Measurements from ENCODE around the gene CCDC15. TPM values are rescaled to one million over a fixed set of nuclear protein-coding genes. Genes with fewer than 3 reads are reported as not detected.
A peak's percentile ranks its signal among the peaks of the same experiment; 100 is the strongest.

Gene CCDC15
- total RNA-seq, 1 experiment from 2014 or later, result 1.5 TPM

DNA sequence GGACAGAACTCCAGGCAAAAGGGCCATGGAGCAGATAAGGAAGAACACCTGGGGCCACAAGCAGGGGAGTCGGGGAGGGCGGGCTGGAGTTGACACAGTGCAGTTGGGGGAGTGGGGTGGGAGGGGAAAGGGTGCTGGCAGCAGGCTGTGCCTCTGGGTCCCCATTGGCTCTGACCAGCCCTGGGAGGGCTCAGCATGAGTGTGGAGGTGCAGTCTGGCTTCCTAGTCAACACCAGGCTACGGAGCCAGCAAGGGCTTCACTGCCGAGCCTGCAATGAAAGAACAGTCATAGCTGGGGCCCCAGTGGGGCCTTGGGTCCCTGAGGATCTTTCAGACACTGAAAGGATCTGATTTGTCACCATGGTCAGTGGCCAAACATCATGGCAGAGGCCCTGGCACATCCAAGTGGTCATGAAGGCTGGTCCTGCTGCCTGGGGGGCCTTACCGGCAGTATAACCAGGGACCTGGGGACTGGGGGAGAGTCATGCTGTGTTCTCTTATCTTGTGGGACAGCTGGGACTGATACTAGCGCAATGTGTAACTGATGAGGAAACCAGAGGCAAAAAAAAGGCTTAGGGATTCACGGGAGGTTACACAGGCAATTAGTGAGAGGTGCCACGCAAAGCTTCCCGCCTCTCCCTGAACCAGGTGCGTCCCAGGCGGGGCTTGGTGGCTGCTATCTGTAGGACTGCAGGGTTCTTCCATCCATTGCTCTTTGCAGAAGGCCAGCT, 120.7 kb downstream of the CCDC15 start:
- no peak for DNase-seq (ENCODE audit: low read depth)
- in situ Hi-C loops (cut with HindIII; ENCODE audit: low pct_unique_long_range_greater_than_20kb, low sequenced_read_pairs), result no loop called here

DNA sequence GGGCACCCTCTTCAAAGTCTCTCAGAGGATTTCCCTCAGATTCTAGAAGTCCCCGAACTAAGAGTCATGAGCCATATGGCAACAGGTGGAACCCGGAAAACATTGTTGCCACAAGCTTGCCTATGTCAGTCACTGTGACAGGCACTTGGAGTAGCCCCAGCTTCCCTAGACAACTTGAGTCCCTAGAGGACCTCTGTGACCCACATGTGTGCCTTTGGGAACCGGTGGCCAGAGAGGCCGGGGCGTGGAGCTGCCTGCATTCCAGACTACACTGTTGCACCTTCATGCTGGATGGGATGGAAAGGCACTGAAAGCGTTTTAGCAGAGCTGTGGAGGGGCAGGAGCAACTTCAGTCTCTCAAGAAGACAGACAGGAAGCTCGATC, 121.2 kb downstream of the CCDC15 start:
- in situ Hi-C loops (cut with HindIII; ENCODE audit: low pct_unique_long_range_greater_than_20kb, low sequenced_read_pairs), result no loop called here
- DNase-seq (ENCODE audit: low read depth), result no peak

DNA sequence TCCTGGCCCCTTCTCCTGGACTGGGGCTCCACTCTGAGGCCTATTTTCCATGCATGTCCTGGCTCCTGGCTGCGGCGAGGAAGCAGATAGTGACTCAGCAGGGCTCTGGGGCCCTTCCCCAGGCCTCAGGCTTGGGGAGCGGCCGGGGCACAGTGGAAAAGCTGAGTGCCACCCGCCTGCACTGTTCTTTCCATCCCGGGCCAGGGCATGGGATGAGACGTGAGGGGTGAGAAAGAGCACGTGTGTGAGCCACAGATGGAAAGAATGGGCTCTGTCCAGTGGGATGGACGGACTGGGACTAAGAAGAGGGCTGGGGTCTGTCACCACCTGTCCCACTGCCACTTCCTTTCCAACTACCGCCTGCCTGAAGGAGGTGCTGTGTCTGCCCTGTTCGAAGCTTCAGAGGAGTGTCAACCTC, 121.9 kb downstream of the CCDC15 start:
- in situ Hi-C loops (cut with HindIII; ENCODE audit: low pct_unique_long_range_greater_than_20kb, low sequenced_read_pairs), result no loop called here
- no peak for DNase-seq (ENCODE audit: low read depth)

DNA sequence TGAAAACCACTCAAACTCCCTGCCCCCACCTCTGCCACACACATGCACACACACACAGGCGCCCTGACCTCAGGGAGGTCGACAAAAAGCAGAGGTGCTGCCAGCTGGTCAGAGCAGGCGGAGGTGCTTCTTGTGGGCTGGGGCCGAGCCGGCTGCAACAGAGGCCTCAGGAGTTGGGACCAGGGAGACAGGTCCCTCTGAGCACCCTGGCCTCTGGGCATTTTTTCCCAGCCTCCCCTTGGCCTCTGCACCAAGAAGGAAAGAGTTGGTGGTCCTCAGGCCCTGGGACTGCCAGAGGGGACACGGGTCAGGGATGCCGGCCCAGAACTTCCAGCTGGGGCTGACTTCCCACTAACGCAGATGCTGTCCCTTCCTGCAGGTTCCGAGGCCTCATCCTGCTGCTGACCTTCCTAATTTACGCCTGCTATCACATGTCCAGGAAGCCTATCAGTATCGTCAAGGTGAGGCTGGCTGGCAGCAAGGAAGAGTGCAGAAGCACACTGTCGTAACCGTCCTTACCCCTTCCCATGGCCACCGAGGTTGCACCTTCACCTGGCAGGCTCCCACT, 122.5 kb downstream of the CCDC15 start:
- in situ Hi-C loops (cut with HindIII; ENCODE audit: low pct_unique_long_range_greater_than_20kb, low sequenced_read_pairs), result no loop called here
- no peak for DNase-seq (ENCODE audit: low read depth)

DNA sequence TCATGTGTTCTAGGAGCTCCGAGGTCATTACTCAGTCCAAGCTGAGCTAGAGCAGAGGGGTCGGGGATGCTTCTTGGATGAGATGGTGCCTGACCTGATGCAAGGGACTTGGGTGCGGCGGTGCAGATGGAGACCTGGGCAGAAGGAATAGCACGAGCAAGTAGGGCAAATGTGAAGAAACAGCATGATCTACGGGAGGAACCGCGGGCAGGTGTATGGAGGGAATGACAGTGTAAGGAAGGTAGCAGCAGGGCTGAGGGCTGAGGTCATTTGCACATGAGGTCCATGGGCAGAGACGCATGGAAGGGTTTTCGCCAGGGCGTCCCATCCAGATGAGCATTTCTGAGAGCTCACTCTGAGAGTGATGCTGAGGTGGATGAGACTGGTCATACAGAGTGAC, 124.0 kb downstream of the CCDC15 start:
- no peak for DNase-seq (ENCODE audit: low read depth)
- in situ Hi-C loops (cut with HindIII; ENCODE audit: low pct_unique_long_range_greater_than_20kb, low sequenced_read_pairs), result no loop called here

DNA sequence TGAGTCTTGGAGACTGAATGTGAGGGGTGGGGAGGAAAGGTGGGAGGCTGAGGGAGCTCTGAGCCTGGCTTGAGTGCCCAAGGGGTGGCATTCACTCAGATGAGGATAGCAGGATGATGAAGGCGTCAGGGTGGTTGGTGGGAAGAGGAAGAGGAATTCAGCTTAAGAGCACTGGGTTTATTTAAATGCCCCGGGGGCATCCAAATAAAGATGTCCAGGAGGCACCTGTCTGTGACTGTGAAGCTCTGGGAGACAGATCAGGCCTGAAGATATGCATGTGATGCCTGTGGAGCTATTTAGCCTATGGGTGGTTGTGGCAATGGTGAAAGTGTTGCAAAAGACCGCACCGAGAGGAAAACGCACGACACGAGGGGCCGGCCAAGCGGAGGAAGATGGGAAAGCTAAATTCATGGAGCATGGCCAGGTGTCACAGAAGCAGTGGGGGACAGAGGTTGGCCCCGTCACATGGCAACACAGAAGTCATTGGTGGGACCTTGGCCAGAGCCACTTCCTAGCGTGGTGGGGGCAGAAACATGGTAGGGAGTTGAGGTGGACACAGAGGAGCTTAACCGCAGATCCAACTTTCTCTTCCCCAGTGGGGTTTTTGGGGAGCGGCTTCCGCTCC, 124.6 kb downstream of the CCDC15 start:
- in situ Hi-C loops (cut with HindIII; ENCODE audit: low pct_unique_long_range_greater_than_20kb, low sequenced_read_pairs), result no loop called here

DNA sequence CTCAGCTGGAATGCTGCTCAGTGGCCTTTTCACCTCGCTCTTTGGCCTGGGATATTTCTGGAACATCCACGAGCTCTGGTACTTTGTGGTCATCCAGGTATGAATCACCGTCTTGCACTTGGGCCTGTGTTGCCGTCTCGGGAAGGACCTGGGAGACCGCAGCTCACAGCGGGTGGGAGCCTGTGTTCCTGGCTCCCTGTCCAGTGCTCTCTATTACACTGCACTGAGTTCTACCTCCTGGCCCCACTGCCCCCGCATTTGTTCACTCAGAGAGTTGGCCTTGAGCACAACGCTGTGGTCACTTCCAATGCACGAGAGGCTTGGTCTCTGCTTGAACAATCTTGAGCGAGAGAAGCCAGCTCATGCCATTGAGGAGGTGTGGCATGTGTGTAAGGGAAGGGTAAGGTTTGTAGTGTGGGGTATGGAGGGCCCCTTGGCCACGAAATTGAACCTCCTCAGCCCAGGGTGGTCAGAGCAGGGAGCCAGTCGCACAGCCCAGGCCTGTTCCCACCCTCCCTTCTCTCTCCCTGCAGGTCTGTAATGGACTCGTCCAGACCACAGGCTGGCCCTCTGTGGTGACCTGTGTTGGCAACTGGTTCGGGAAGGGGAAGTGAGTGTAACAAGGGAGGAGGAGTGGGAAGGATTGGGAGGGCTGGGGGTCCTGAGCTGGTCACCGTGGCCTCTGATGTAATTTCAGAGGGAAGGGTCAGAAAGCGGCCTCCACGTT, 125.3 kb downstream of the CCDC15 start:
- in situ Hi-C loops (cut with HindIII; ENCODE audit: low pct_unique_long_range_greater_than_20kb, low sequenced_read_pairs), result no loop called here
- no peak for DNase-seq (ENCODE audit: low read depth)

More for the DNA sequence above, 124.6 kb downstream of the CCDC15 start:
- no peak for DNase-seq (ENCODE audit: low read depth)

DNA sequence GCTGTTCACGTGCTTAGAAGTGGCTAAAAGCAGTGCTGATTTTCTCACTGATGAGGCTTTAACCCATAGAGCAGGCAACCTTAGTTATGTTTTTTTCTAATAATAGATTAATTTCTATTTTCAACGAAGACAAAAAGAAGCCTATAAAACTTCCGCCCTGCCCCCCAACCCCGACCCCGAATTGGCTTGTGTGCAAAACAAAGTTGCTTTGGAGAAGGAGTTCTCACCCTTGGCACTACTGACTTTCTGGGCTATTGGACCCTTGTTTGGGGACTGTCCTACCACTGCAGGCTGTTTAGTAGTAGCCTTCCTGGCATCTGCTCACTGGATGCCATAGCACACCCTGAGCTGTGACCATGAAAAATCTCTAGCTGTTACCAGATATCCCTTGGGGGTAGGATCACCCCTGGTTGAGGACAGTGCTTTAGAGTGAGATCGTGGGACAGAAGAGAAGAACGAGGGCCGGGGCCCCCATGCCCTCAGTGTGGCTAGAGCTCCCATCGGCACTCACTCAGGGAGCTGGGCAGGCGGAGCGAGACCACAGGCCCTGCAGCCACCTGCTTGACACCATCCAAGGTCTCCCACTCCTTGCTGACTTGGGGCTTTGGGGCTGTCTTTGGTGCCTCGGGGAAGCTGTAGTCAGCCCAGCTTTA, 126.0 kb downstream of the CCDC15 start:
- no peak for DNase-seq (ENCODE audit: low read depth)

DNA sequence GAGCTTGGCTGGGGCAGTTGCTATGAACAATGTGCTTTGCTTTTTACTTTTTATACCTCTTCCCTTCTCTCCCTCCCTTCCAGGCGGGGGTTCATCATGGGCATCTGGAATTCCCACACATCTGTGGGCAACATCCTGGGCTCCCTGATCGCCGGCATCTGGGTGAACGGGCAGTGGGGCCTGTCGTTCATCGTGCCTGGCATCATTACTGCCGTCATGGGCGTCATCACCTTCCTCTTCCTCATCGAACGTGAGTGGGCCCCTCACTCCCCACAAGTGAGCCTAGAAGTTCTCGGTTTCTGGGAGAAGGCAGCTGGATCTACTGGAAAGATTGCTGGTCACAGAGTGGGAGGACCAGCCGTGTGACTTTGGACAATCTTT, 126.5 kb downstream of the CCDC15 start:
- in situ Hi-C loops (cut with HindIII; ENCODE audit: low pct_unique_long_range_greater_than_20kb, low sequenced_read_pairs), result no loop called here

More for the DNA sequence above, 126.0 kb downstream of the CCDC15 start:
- in situ Hi-C loops (cut with HindIII; ENCODE audit: low pct_unique_long_range_greater_than_20kb, low sequenced_read_pairs), result no loop called here

DNA sequence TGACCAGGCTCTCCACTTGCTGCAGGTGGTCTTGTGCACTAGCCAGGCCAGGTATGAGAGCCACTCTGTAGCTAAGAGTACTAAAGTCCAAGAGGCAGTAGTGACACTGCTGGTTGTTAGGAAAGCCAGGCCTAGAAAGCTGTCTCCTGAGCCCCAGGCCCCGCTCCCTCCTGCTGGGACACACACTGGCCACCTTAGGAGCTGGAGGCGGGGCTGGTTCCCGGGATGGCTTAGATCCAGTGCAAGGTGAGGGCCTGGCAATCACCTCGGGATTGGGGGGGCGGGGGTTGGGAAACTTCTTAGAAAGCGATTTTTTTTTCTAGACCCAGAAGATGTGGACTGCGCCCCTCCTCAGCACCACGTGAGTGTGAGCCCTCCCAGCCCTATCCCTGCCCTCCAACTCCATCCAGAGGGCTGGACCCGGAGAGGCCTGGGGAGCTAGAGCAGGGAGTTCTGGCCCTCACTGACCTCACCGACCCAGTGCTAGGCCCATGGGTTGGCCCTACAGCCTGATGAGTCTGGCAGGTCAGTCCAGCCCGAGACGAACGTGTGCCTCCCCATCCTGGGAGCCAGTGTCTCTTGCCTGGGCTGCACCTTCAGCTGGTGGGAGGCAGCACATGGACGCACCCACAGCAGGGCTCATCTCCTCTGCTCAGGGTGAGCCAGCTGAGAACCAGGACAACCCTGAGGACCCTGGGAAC, 127.2 kb downstream of the CCDC15 start:
- no peak for DNase-seq (ENCODE audit: low read depth)
- in situ Hi-C loops (cut with HindIII; ENCODE audit: low pct_unique_long_range_greater_than_20kb, low sequenced_read_pairs), result no loop called here

More for the DNA sequence above, 126.5 kb downstream of the CCDC15 start:
- DNase-seq (ENCODE audit: low read depth), result no peak

DNA sequence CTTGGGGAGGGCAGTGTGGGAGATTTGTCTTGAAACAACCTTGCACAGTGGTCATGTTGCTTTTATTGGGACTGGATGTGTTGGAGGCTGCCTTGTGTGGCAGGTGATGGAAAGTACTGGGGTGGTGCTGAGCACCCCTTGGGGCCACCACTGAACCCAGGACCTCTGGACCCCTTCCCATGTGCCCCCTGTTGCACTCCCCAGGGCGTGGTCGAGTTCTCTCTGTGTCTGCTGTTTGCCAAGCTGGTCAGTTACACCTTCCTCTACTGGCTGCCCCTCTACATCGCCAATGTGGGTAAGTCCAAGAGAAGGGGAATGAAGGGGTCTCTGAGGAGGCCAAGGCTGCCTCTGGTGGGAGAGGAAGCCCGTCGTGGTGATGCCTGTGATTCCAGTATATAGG, 128.0 kb downstream of the CCDC15 start:
- DNase-seq (ENCODE audit: low read depth), result no peak
- in situ Hi-C loops (cut with HindIII; ENCODE audit: low pct_unique_long_range_greater_than_20kb, low sequenced_read_pairs), result no loop called here

DNA sequence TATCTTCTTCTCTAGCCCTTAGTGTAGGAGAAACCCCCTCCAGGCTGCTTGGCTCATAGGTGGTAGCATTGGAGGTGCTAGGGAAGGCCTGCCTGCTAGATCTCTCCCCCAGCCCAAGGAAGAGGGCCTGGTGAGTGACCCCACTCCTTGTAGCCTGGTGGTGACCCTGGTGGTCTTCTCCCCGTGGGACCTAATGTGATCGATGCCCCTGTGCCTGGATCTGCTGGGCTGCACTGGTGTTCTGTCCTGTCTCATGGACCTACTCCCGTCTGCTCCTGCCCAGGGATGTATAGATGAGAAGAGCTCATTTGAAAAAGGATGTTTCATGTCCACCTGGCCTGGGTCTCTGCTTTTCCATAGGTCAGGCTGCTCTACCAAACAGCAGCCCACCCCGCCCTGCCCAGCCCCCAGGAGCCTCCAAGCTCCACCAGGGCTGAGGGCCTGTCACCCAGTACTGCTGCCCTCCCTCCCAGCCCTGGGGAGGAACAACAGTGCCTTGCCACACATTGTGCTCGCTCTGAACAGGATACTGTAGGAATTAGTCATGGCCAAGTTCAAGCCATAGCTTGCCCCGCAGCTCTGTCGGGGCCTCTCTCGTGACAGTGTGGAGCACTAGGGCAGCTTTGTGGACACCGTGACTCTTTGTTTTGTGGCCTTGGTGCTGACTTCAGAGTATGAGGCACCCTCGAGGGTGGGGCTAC, 128.8 kb downstream of the CCDC15 start:
- peak; percentile 6 for DNase-seq (ENCODE audit: low read depth)
- in situ Hi-C loops (cut with HindIII; ENCODE audit: low pct_unique_long_range_greater_than_20kb, low sequenced_read_pairs), result no loop called here

DNA sequence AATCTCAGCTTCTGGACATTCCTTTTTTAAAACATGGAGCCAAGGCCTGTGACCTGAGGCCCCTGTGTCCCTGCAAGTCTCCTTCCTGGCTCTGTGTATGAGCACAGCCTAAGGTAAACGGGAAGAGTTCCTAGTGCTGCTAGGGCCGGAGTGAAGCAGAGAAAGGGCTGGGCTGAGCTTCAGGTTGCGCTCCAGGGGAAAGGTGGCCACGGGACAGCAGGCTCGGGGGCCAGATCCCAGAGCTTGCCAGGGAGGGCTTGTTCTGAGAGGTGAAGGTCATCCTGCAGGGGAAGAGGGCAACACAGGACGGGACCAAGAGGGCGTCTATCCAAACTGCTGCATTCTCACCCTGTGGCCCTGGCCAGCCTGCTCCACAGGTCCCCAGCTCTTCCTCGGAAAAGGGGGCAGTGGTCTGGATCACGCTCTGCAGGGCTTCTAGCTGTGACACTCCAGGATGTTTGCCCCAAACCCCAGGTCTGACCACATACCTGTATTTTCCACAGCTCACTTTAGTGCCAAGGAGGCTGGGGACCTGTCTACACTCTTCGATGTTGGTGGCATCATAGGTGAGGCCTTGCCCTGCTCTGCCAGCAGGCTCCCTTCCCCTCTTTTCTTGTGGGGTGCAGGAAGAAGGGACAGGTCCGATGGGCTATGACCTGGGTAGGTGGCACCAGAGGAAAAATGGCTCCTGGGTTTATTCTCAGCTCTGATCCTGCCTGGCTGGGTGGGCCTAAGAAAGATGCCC, 129.5 kb downstream of the CCDC15 start:
- no peak for DNase-seq (ENCODE audit: low read depth)
- in situ Hi-C loops (cut with HindIII; ENCODE audit: low pct_unique_long_range_greater_than_20kb, low sequenced_read_pairs), result no loop called here

DNA sequence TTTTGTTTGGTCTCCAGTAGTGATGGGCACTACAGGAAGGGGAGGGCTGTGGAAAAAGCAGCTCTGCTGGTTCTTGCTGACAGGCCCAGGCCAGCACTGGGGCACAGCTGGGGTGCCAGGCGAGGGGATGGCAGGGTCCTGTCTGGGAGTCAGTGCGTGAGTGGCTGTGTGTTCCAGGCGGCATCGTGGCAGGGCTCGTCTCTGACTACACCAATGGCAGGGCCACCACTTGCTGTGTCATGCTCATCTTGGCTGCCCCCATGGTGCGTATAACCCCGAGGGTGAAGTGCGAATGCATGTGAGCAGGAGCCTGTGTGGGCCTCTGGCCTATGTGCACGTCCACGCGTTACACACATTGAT, 130.0 kb downstream of the CCDC15 start:
- in situ Hi-C loops (cut with HindIII; ENCODE audit: low pct_unique_long_range_greater_than_20kb, low sequenced_read_pairs), result no loop called here
- no peak for DNase-seq (ENCODE audit: low read depth)

DNA sequence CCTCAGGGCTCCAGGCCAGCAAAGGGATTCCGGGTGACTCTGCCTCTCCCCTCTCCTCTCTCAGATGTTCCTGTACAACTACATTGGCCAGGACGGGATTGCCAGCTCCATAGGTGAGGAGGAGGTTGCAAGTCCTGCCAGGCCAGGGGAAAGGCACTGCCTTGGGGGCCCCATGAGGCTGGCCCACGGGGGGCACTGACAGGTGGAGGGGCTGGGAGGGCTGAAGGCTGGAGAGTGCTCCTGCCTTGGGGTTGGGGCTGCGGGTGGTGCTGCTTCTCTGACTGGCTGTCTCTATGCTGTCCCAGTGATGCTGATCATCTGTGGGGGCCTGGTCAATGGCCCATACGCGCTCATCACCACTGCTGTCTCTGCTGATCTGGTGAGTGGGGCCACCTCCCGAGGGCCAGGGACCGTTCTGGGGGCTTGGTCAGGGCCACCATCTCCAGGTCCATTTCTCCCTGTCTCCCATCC, 130.8 kb downstream of the CCDC15 start:
- in situ Hi-C loops (cut with HindIII; ENCODE audit: low pct_unique_long_range_greater_than_20kb, low sequenced_read_pairs), result no loop called here
- DNase-seq (ENCODE audit: low read depth), result no peak

DNA sequence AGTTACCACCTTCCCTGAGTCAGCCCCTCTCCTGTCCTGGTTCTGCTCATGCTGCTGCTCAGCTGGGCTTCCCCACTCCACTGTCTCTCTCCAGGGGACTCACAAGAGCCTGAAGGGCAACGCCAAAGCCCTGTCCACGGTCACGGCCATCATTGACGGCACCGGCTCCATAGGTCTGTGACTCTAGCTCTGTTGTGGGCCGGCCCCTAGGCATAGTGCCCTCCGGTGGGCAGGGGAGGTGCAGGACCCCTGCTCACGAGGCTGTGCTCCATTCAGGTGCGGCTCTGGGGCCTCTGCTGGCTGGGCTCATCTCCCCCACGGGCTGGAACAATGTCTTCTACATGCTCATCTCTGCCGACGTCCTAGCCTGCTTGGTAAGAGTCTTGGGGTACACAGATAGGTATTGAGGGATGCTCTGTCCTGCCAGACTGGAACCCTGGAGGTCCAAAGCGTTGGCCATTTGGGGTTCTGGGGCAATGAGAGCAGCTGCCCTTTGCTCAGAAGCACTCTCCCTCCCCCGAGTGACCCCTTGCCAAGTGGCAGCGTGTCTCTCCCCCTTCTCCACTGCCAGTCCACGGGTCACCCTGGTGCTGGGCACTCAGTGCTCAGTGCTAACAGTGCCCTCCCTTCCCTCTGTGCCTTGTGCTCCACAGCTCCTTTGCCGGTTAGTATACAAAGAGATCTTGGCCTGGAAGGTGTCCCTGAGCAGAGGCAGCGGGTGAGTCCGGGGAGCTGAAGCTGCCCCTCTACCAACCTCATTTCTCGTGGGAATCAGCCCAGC, 131.5 kb downstream of the CCDC15 start:
- in situ Hi-C loops (cut with HindIII; ENCODE audit: low pct_unique_long_range_greater_than_20kb, low sequenced_read_pairs), result no loop called here
- DNase-seq (ENCODE audit: low read depth), result no peak

Measured in Caki2 (cell line).